ENCODE results near the gene FAM241A. TPM values are rescaled to one million over a fixed set of nuclear protein-coding genes. Genes with fewer than 3 reads are reported as not detected.

Gene FAM241A
- total RNA-seq (2011; cell fraction: chromatin; rRNA removed; ENCODE audit: low replicate concordance): 1.9 and 6.6 TPM in 2 replicates
- total RNA-seq (2011; cell fraction: nucleolus; rRNA removed): 1.0 and 1.7 TPM in 2 replicates
- 4.6 and 8.2 TPM in 2 replicates for total RNA-seq (2011; cell fraction: nucleoplasm; rRNA removed)
- total RNA-seq (2014; rRNA removed): 5.1 and 5.3 TPM in 2 replicates
- total RNA-seq (2014; rRNA removed; fragmentation: Illumina TruSeq; extraction: Trizol): 5.8 and 7.4 TPM in 2 replicates
- 4.0 and 4.4 TPM in 2 replicates for total RNA-seq (2015; rRNA removed; fragmentation: Illumina TruSeq; extraction: Trizol)
- total RNA-seq (2021): 5.0 and 5.4 TPM in 2 replicates
- polyA plus RNA-seq (2011; rRNA removed): 3.2 and 3.7 TPM in 2 replicates
- polyA plus RNA-seq (2011; cell fraction: cytosol; rRNA removed): 0.55 and 2.2 TPM in 2 replicates
- polyA plus RNA-seq (2011; cell fraction: nucleus; rRNA removed): 1.2 and 2.1 TPM in 2 replicates
- 4.1 and 5.4 TPM in 2 replicates for polyA plus RNA-seq (2012)
- polyA plus RNA-seq (2014; fragmentation: Illumina TruSeq; extraction: Trizol): 7.4 and 8.5 TPM in 2 replicates
- polyA plus RNA-seq (2014; fragmentation: Nextera tagmentation; extraction: Ambion mirVana): 1 to 10 TPM; 2.3 TPM
- 7.0 and 7.1 TPM in 2 replicates for polyA plus RNA-seq (2014; rRNA removed)
- 2.0 and 3.0 TPM in 2 replicates for polyA minus RNA-seq (2011; rRNA and poly(A)+ RNA removed)
- 0.64 and 0.67 TPM in 2 replicates for polyA minus RNA-seq (2011; cell fraction: cytosol; rRNA and poly(A)+ RNA removed)
- 1.3 and 2.2 TPM in 2 replicates for polyA minus RNA-seq (2011; cell fraction: nucleus; rRNA and poly(A)+ RNA removed)
- percentile 84 among the genes with signal in this experiment for Bru-seq, nascent RNA
- BruChase-seq, experiment 1, labeled RNA remaining after a 2-hour chase: percentile 83 among the genes with signal in this experiment
- percentile 78 among the genes with signal in this experiment for BruChase-seq, experiment 2, labeled RNA remaining after a 6-hour chase
- long read RNA-seq, experiment 1, full-length matches to known transcripts: 138 of 168 reads
- long read RNA-seq, experiment 1, partial matches to known transcripts: 1 of 168 reads
- long read RNA-seq, experiment 1, other reads (novel, unspliced or antisense): 29 of 168 reads
- long read RNA-seq, experiment 2, full-length matches to known transcripts: 6 of 16 reads
- long read RNA-seq, experiment 2, partial matches to known transcripts: 0 of 16 reads
- long read RNA-seq, experiment 2, other reads (novel, unspliced or antisense): 10 of 16 reads
- long read RNA-seq, experiment 3, full-length matches to known transcripts: 8 of 12 reads
- long read RNA-seq, experiment 3, partial matches to known transcripts: 1 of 12 reads
- long read RNA-seq, experiment 3, other reads (novel, unspliced or antisense): 3 of 12 reads

GRCh38 chr4:112145326-112145789 is at the start of gene FAM241A:
Gene FAM241A (plus strand): TSS chr4:112145454. CDS start chr4:112145581, 127 bp downstream.
- Histone ChIP-seq H3K79me2 (ENCODE audit: control insufficient read depth, insufficient read depth, low read length) (peaks cover 46% of the 10 kb centered on the region), H3K4me3 (peak within 1 kb of the TSS; percentile 65), H3K27ac (ENCODE audit: extremely low read depth, low read depth, low read length) (peak within 1 kb of the TSS; percentile 79), H3K36me3 (ENCODE audit: control insufficient read depth, insufficient read depth, low read length) (0 out of 3 replicates have a peak, but pooled peaks cover 4% of the 10 kb centered on the region), H3K4me1 (replicated peaks in 1 of 2; ENCODE audit: control insufficient read depth in 2 of 2, insufficient read depth in 2 of 2, low read length in 2 of 2) (peaks cover 10% of the 10 kb centered on the region in 2 experiments; a peak in 3 of 5 replicates), H3K9me1 (ENCODE audit: control insufficient read depth, insufficient read depth, low read length) (no peaks in the 10 kb centered on the region), H3K4me2 (ENCODE audit: insufficient read depth, low read length) (peak within 1 kb of the TSS; percentile 93), H2AFZ (ENCODE audit: low read depth, low read length) (peak within 1 kb of the TSS; percentile 98), H3K9me3 (replicated peaks; ENCODE audit: control insufficient read depth, insufficient read depth, low read depth, low read length) (no peaks in the 10 kb centered on the region), H3K9ac (ENCODE audit: insufficient read depth in 1 of 2, low read depth in 2 of 2, low read length in 2 of 2) (peak within 1 kb of the TSS; percentile 79 to 93), H3K27me3 (ENCODE audit: control insufficient read depth in 2 of 2, insufficient read depth in 2 of 2, low read length in 2 of 2) (no peaks in the 10 kb centered on the region), H4K20me1 (replicated peaks; ENCODE audit: control insufficient read depth, insufficient read depth, low read length) (no peaks in the 10 kb centered on the region)
- DNase-seq (ENCODE audit: extremely low read depth in 1 of 4, low spot score in 3 of 4) (peak; percentile 87 to 97 (median 97)), FAIRE-seq (peak; percentile 15), ATAC-seq (peak; percentile 95)
- intact Hi-C loops (cut with micrococcal nuclease): no loop called here
- CTCF ChIA-PET (ENCODE audit: low intra/inter-chr PET ratio): no interaction called here
- POLR2A ChIA-PET: interaction anchor here (1.3 kb wide), 1 partner anchor 122 kb away, joined by 3 read pairs; no protein-coding TSS in a partner anchor
- no TSS peak for BruUV-seq (replicated peaks)
- 2% methylated on average over 41 of the region's 70 CpGs for WGBS (ENCODE audit: insufficient coverage, low coverage, missing lambda C conversion rate)
- in situ Hi-C loops (cut with MboI): no loop called here
- TF ChIP-seq RBFOX2 (IDR thresholded peaks at IDR 0.05; ENCODE audit: low read depth, low read length) (peak; percentile 89), HDAC6 (IDR thresholded peaks at IDR 0.05; ENCODE audit: low read depth, low read length) (no peak), HDAC8 (tag; IDR thresholded peaks at IDR 0.05) (no peak), POLR2B (IDR thresholded peaks at IDR 0.05; ENCODE audit: low read depth, partially characterized antibody) (no peak), ZNF24 (IDR thresholded peaks at IDR 0.05) (no peak), IRF9 (tag; IDR thresholded peaks at IDR 0.05) (no peak), ZFPM2 (CRISPR knock-in tag; IDR thresholded peaks at IDR 0.05) (no peak), POLR2H (tag; IDR thresholded peaks at IDR 0.05; ENCODE audit: low read depth) (peak; percentile 59; the same call in 1 of the 2 replicates), E4F1 (CRISPR knock-in tag; IDR thresholded peaks at IDR 0.05; ENCODE audit: borderline replicate concordance) (no peak), THRA (IDR thresholded peaks at IDR 0.05) (no peak), ELK3 (CRISPR knock-in tag; IDR thresholded peaks at IDR 0.05) (no peak)

Measured in K562 (cell line).